AG04449 (cell line): Measurements from ENCODE around the gene PLEKHN1.
A peak's percentile ranks its signal among the peaks of the same experiment; 100 is the strongest.

Source experiments
- CTCF ChIA-PET: fragments of 350-600 bp; formaldehyde crosslinking; extraction: SDS; loops from one replicate; lab custom pipeline; 2021; ENCODE audit warnings: antibody characterized with exemption; lab: Yijun Ruan, JAX
- POLR2A ChIA-PET: fragments of 400-600, 350-600 bp; formaldehyde crosslinking; extraction: SDS; loops from one replicate; lab custom pipeline; 2020; ENCODE audit warnings: antibody characterized with exemption, inconsistent platforms; lab: Yijun Ruan, JAX
- DNase-seq: peaks from one replicate; pipeline ENCODE4 v3.0.0-alpha.2; 2010; ENCODE audit warnings: low read depth, low spot score
- H3K4me3 ChIP-seq: 2 replicates; pipeline ENCODE4 v1.5.1; 2011; ENCODE audit warnings: low read depth, mild to moderate bottlenecking, control low read depth, low read length
- TF ChIP-seq, protein P1 (sequence below): IDR thresholded peaks from one replicate; pipeline ENCODE4 v1.5.1; 2011; ENCODE audit warnings: mild to moderate bottlenecking, moderate library complexity, low read length, control low read depth, inconsistent platforms; ENCODE audit not compliant: insufficient read depth; ENCODE audit errors: missing control alignments

Gene PLEKHN1

DNA sequence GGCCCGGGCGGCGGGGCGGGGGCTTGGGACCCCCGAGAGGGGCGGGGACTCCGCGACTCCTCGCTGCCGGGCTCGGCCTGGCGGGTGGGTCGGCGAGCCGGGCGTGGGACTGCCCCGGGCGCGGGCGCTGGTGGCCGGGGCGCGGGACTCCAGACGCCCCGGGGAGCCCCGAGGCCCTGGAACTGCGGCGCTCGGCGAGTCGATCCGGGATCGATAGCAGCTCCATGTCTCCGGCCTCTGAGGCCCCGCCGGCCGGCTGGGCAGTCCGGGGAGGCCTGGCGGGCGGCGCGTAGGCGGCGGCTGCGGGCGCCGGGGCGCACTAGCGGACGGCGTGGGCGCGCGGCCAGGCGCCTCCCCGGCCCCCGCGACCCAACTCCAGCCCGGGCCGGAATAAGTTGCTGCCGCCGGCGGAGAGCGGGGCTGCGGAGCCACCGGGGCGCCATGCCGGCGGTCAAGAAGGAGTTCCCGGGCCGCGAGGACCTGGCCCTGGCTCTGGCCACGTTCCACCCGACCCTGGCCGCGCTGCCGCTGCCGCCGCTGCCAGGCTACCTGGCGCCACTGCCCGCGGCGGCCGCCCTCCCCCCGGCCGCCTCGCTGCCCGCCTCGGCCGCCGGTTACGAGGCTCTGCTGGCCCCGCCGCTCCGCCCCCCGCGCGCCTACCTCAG, 42.2 kb upstream of the PLEKHN1 start:
- peak overlapping the region; percentile 59 for H3K4me3 ChIP-seq
- CTCF ChIA-PET, result interaction anchor here (2.2 kb wide), 1 partner anchor 19 kb away, joined by 11 read pairs; no protein-coding TSS in a partner anchor
- DNase-seq, result no peak
- TF ChIP-seq, protein P1, sequence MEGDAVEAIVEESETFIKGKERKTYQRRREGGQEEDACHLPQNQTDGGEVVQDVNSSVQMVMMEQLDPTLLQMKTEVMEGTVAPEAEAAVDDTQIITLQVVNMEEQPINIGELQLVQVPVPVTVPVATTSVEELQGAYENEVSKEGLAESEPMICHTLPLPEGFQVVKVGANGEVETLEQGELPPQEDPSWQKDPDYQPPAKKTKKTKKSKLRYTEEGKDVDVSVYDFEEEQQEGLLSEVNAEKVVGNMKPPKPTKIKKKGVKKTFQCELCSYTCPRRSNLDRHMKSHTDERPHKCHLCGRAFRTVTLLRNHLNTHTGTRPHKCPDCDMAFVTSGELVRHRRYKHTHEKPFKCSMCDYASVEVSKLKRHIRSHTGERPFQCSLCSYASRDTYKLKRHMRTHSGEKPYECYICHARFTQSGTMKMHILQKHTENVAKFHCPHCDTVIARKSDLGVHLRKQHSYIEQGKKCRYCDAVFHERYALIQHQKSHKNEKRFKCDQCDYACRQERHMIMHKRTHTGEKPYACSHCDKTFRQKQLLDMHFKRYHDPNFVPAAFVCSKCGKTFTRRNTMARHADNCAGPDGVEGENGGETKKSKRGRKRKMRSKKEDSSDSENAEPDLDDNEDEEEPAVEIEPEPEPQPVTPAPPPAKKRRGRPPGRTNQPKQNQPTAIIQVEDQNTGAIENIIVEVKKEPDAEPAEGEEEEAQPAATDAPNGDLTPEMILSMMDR, result no peak
- POLR2A ChIA-PET, result no interaction called here

DNA sequence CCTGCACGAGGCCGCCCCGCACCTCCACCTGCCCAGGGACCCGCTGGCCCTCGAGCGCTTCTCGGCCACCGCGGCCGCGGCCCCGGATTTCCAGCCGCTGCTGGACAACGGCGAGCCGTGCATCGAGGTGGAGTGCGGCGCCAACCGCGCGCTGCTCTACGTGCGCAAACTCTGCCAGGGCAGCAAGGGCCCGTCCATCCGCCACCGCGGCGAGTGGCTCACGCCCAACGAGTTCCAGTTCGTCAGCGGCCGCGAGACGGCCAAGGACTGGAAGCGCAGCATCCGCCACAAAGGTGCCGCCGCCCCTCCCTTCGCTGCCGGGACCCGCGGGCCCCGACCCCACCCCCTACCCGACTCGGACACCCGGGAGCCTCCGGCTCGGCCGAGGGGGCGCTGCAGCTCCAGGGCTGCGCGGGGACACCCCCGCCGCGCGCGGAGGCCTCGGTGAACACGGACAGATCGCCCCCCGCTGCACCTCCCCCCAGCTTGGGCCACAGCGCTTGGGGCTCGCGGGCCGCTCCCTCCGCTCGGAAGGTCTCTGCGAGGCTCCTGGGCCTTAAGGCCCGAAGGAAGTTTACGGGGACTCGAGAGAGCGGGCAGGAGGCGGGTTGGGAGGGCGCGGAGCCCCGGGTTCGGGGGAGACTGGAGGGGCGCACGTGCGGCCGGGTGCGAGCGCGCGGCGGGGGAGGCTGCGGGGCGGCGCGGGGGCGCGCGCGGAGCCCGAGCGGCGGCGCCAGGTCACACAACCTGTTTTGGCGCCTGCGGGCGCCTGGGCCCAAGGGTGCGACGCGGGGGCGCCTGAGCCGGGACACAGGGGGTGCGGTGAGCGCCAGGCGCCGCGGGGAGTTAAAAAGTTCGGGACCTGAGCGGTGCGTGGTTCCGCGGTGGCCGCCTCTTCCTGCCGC, 41.4 kb upstream of the PLEKHN1 start:
- DNase-seq, result no peak
- POLR2A ChIA-PET, result no interaction called here

DNA sequence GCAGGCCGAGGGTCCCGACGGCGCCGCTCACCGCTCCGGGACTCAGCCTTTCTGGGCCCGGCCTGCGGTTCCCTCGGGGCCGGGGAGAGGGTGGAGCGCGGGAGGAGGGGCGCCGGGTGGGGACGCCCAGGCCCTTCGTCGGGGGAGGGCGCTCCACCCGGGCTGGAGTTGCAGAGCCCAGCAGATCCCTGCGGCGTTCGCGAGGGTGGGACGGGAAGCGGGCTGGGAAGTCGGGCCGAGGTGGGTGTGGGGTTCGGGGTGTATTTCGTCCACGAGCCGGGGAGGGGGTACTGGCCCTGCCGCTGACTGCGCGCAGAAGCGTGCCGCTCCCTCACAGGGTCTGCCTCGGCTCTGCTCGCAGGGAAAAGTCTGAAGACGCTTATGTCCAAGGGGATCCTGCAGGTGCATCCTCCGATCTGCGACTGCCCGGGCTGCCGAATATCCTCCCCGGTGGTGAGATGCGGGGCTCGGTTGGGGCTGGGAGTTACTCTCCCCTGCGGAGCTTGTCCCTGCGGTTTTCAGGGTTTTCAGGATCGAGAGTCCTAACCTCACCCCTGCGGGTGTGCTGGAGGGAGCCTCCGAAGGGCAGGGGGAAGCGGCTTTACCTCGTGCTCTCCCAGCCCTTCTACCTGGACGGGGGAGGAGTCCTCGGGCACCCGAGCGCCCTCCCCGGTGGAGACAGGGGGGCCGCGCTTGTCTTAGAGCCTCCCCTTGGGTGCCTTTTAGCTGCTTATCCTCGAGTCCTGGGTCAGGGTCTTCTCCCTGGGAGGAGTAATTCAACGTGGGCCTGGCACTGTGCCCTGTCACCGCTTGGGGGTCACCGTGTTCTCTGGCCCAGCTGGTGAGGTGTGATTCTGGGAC, 40.5 kb upstream of the PLEKHN1 start:
- CTCF ChIA-PET, result interaction anchor here (0.8 to 6.5 kb wide), 3 partner anchors 13 to 33 kb away, joined by 3 to 29 read pairs (median 5); partner anchors contain the start of gene NOC2L
- POLR2A ChIA-PET, result no interaction called here

More for the DNA sequence above, 41.4 kb upstream of the PLEKHN1 start:
- peak overlapping the region; percentile 59 for H3K4me3 ChIP-seq
- CTCF ChIA-PET, result no interaction called here
- TF ChIP-seq, protein P1, result no peak

DNA sequence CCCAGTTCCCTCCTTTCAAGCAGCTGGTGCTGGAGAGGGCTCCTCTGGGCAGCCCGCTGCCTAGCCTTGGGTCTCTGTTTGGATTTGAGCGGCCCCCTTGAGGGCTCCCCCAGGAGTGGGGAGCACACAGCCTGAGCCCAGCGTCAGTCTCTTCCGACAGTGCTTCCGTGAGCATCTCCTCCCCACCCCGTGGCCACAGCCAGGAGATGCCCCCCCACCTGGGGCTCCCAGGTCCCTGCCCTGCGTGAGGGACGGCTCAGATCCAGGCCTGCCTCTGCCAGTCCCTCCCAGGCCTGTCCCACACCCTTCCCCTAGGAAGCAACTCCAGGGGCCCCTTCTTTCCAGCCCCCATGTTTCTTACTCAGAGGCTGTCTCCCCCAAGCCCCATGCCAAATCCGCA, 39.0 kb upstream of the PLEKHN1 start:
- CTCF ChIA-PET, result interaction anchor here (1.8 to 6.5 kb wide), 2 partner anchors 13 to 15 kb away, joined by 5 to 29 read pairs; no protein-coding TSS in a partner anchor
- no peak overlapping the region for H3K4me3 ChIP-seq
- POLR2A ChIA-PET, result no interaction called here
- no peak for DNase-seq
- TF ChIP-seq, protein P1, result no peak

More for the DNA sequence above, 40.5 kb upstream of the PLEKHN1 start:
- H3K4me3 ChIP-seq, result peak overlapping the region; percentile 59
- TF ChIP-seq, protein P1, result no peak
- no peak for DNase-seq

DNA sequence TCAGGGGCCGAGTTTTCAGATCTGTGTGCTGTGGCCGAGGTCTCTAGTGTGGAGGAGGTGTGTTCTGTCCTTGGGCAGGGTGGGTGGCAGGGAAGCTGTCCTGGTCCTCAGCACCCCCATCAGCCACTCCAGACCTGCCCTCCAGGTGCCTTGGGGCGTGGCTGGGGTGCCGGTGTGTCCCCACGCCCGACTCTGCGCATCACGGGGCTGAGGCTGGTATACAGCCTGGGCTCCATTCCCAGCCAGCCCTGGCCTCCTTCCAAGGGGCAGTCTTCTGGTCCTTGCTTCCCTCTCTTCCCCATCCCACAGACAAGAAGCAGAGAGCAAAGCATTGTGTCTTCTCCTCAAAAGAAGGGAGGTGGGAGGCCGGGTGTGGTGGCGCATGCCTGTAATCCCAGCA, 38.5 kb upstream of the PLEKHN1 start:
- DNase-seq, result no peak
- H3K4me3 ChIP-seq, result no peak overlapping the region
- POLR2A ChIA-PET, result no interaction called here
- CTCF ChIA-PET, result interaction anchor here (5.4 to 6.5 kb wide), 2 partner anchors 12 to 23 kb away, joined by 27 to 29 read pairs; no protein-coding TSS in a partner anchor
- TF ChIP-seq, protein P1, result no peak
